Stomach (tissue), 4 donors: ENCODE results near the gene SAMM50.

Experiments
- EP300 ChIP-seq: sonication (generic); formaldehyde crosslinking; IDR thresholded peaks from one replicate; pipeline ENCODE4 v1.6.1; 2017; ENCODE audit warnings: antibody characterized with exemption
- POLR2A ChIP-seq, 4 donors: fragments of 450-650 bp; IDR thresholded peaks; one replicate each; pipeline ENCODE4 v1.6.1; 2016; ENCODE audit warnings: antibody characterized with exemption in 4 of 4, control low read depth in 2 of 4, mild to moderate bottlenecking in 1 of 4, moderate library complexity in 1 of 4
- POLR2AphosphoS5 ChIP-seq, 3 donors: sonication (generic); formaldehyde crosslinking; IDR thresholded peaks; one replicate each; pipeline ENCODE4 v1.6.1; 2016; ENCODE audit warnings: antibody characterized with exemption in 3 of 3
- TF ChIP-seq, protein P1 (sequence below), 7 experiments: fragments of 450-650 bp in 4 of 7; fragments of 200-600 bp in 3 of 7; sonication (generic) in 3 of 7; IDR thresholded peaks; one replicate each; pipeline ENCODE4 v1.5.1; 2016 to 2019; ENCODE audit warnings: antibody characterized with exemption in 7 of 7, control low read depth in 2 of 7, mild to moderate bottlenecking in 1 of 7

DNA sequence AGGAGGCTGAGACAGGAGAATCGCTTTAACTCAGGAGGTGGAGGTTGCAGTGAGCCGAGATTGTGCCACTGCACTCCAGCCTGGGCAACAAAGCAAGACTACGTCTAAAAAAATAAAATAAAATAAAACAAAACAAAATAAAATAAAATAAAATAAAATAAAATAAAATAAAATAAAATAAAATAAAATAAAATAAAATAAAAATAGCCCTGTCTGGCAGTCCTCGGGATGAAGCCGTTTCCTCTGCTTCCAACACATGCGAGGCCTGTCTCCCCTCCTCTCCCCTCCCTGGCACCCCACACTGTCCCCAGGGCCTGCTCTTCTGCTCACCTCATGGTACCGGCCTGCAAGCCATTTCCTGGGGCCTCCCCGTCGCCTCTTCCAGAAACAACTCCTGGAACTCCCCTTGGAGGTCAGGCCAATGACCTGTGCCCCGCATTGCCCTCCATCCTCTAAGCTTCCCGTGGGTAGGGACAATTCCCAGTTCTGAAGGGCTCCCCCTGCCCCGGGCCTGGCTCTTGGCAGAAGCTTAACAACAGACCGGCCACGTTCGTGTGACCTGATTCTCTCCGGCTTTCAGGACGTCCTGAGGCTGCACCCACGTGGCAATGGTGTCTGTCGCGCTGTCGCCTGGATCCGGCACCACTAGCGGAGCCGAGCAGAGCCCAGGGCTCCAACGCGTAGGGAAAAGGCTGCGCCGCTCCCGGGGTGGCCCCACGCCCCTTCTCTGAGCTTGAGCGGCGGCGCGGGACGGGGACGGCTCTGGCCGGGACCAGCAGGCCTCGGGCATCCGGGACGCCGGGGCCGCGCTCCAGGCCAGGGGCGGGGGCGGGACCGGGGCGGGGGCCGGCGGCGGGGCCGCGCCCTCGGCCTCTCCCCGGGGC is 68.4 kb downstream of the SAMM50 start:
- TF ChIP-seq, protein P1, sequence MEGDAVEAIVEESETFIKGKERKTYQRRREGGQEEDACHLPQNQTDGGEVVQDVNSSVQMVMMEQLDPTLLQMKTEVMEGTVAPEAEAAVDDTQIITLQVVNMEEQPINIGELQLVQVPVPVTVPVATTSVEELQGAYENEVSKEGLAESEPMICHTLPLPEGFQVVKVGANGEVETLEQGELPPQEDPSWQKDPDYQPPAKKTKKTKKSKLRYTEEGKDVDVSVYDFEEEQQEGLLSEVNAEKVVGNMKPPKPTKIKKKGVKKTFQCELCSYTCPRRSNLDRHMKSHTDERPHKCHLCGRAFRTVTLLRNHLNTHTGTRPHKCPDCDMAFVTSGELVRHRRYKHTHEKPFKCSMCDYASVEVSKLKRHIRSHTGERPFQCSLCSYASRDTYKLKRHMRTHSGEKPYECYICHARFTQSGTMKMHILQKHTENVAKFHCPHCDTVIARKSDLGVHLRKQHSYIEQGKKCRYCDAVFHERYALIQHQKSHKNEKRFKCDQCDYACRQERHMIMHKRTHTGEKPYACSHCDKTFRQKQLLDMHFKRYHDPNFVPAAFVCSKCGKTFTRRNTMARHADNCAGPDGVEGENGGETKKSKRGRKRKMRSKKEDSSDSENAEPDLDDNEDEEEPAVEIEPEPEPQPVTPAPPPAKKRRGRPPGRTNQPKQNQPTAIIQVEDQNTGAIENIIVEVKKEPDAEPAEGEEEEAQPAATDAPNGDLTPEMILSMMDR (IDR thresholded peaks at IDR 0.05) = no peak
- TF ChIP-seq POLR2A (IDR thresholded peaks at IDR 0.05) (no peak), EP300 (no peak), POLR2AphosphoS5 (IDR thresholded peaks at IDR 0.05) (peak in 1 of 3 donors; percentile 14)
